ENCODE data around the gene SYNPO2.
A peak's percentile ranks its signal among the peaks of the same experiment; 100 is the strongest.

Gene SYNPO2

DNA sequence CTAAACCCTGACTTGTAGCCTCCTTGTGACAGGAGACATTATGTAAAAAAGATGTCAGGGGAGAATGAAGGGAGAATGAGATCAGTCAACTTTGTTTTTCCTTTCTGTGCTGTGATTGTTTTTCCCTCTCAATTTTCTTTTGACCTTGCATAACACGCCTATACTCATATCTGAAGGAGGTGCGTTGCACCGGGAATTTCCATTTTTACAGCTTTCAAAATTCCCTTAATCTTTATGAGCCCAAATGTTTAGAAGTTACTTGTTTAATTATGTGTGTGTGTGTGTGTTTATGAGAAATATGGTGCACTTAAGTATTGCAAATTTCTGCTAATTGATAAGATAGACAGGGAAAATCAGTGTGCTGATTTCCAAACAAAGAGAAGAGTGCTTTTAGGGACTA is 21.6 kb downstream of the SYNPO2 start:
- H3K9me3 ChIP-seq (ENCODE audit: control insufficient read depth, low read length): no peaks in the 10 kb centered on the region
- H2AFZ ChIP-seq (ENCODE audit: low read depth, low read length): no peak overlapping the region
- no peak overlapping the region for H2BK12ac ChIP-seq (ENCODE audit: low read length in 2 of 2)
- H3K14ac ChIP-seq (ENCODE audit: low read length in 2 of 2): no peak overlapping the region
- H3K4me3 ChIP-seq (ENCODE audit: insufficient read depth in 1 of 2, low read depth in 1 of 2, low read length in 2 of 2): no peak overlapping the region
- no peak overlapping the region for H3K9ac ChIP-seq (ENCODE audit: low read length)
- H2BK120ac ChIP-seq (ENCODE audit: low read depth, low read length): no peak overlapping the region
- no peak overlapping the region for H3K23ac ChIP-seq (ENCODE audit: low read length in 2 of 2)
- WGBS: 100% methylated on average over 3 of the region's 3 CpGs
- no peak overlapping the region for H3K4me2 ChIP-seq (ENCODE audit: low read length, poor library complexity, severe bottlenecking)
- no peaks in the 10 kb centered on the region for H3K27me3 ChIP-seq (ENCODE audit: control insufficient read depth in 1 of 2, insufficient read depth in 1 of 2, low read length in 2 of 2)
- H3K79me1 ChIP-seq (replicated peaks; ENCODE audit: low read length, poor library complexity, severe bottlenecking): no peaks in the 10 kb centered on the region
- no peak overlapping the region for H2BK5ac ChIP-seq (ENCODE audit: low read depth, low read length, poor library complexity, severe bottlenecking)
- no peak for DNase-seq
- no peak overlapping the region for H3K4ac ChIP-seq (ENCODE audit: low read depth in 1 of 2, low read length in 2 of 2)
- H3K18ac ChIP-seq (ENCODE audit: low read depth in 1 of 2, low read length in 2 of 2): no peak overlapping the region
- H4K91ac ChIP-seq (ENCODE audit: low read length): no peak overlapping the region
- no peaks in the 10 kb centered on the region for H3K36me3 ChIP-seq (ENCODE audit: control insufficient read depth in 1 of 2, insufficient read depth in 2 of 2, low read depth in 1 of 2, low read length in 2 of 2)
- H3K27ac ChIP-seq (ENCODE audit: low read length, poor library complexity, severe bottlenecking): no peak overlapping the region
- no peak overlapping the region for H4K8ac ChIP-seq (ENCODE audit: low read length)
- no peak overlapping the region for H2BK15ac ChIP-seq (ENCODE audit: low read depth, poor library complexity, severe bottlenecking)
- no peak overlapping the region for H2AK5ac ChIP-seq (ENCODE audit: low read length, severe bottlenecking)
- peaks cover 3% of the 10 kb centered on the region for H3K4me1 ChIP-seq (ENCODE audit: control insufficient read depth, insufficient read depth, low read depth, low read length)

DNA sequence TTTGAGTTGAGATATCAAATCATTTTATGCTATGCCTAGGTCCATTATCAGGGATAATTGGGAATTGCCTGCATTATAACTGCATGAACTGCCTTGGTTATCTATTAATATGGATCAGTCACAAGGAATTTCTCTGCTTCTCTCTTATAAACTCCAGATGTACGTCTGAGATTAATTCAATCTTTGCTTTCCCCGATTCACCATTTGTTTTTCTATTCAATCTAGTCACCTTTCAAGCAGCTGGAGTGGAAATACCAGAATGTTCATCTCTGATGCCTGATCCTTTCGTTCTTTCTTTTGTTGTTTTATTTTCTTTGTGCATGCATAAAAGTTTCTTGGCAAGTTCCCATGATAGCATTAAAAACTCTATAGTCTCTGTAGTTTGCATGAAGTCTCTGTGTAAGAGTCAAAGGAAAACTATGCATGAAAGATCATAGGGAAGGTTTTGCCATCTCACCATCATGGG is 22.6 kb downstream of the SYNPO2 start:
- no peaks in the 10 kb centered on the region for H3K79me1 ChIP-seq (replicated peaks; ENCODE audit: low read length, poor library complexity, severe bottlenecking)

DNA sequence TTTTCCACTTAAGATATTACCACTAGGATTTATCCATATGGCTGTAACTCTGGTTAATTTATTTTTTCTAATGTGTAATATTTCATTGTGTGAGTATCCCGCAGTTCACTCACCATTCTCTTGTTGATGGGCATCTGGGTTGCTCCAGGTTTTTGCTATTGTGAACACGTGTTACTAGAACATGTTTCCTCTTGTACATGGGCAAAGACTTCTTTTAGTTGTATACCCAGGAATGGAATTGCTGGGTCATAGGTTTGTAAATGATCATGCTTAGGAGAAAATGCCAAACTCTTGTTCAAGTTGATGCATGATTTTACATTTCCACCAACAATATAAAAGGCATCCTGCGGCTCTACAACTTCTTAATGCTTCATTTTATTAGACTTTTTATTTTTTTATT is 26.8 kb downstream of the SYNPO2 start:
- Histone ChIP-seq H3K4me2 (ENCODE audit: low read length, poor library complexity, severe bottlenecking) (no peak overlapping the region), H2AFZ (ENCODE audit: low read depth, low read length) (no peak overlapping the region)
- 97% methylated on average over 2 of the region's 3 CpGs for WGBS

More for the DNA sequence above, 22.6 kb downstream of the SYNPO2 start:
- Histone ChIP-seq H3K9me3 (ENCODE audit: control insufficient read depth, low read length) (no peaks in the 10 kb centered on the region), H4K8ac (ENCODE audit: low read length) (no peak overlapping the region), H3K4ac (ENCODE audit: low read depth in 1 of 2, low read length in 2 of 2) (no peak overlapping the region), H3K18ac (ENCODE audit: low read depth in 1 of 2, low read length in 2 of 2) (no peak overlapping the region), H3K14ac (ENCODE audit: low read length in 2 of 2) (no peak overlapping the region), H3K27ac (ENCODE audit: low read length, poor library complexity, severe bottlenecking) (peak overlapping the region; percentile 77), H2BK120ac (ENCODE audit: low read depth, low read length) (no peak overlapping the region), H3K4me1 (ENCODE audit: control insufficient read depth, insufficient read depth, low read depth, low read length) (peaks cover 3% of the 10 kb centered on the region), H2BK15ac (ENCODE audit: low read depth, poor library complexity, severe bottlenecking) (no peak overlapping the region), H3K9ac (ENCODE audit: low read length) (no peak overlapping the region), H3K4me3 (ENCODE audit: insufficient read depth in 1 of 2, low read depth in 1 of 2, low read length in 2 of 2) (no peak overlapping the region), H2AFZ (ENCODE audit: low read depth, low read length) (no peak overlapping the region), H3K23ac (ENCODE audit: low read length in 2 of 2) (no peak overlapping the region), H3K4me2 (ENCODE audit: low read length, poor library complexity, severe bottlenecking) (peak overlapping the region; percentile 22), H3K27me3 (ENCODE audit: control insufficient read depth in 1 of 2, insufficient read depth in 1 of 2, low read length in 2 of 2) (no peaks in the 10 kb centered on the region), H4K91ac (ENCODE audit: low read length) (no peak overlapping the region), H2AK5ac (ENCODE audit: low read length, severe bottlenecking) (no peak overlapping the region), H2BK12ac (ENCODE audit: low read length in 2 of 2) (no peak overlapping the region), H3K36me3 (ENCODE audit: control insufficient read depth in 1 of 2, insufficient read depth in 2 of 2, low read depth in 1 of 2, low read length in 2 of 2) (no peaks in the 10 kb centered on the region), H2BK5ac (ENCODE audit: low read depth, low read length, poor library complexity, severe bottlenecking) (no peak overlapping the region)
- DNase-seq: no peak
- 88% methylated on average over 3 of the region's 3 CpGs for WGBS

DNA sequence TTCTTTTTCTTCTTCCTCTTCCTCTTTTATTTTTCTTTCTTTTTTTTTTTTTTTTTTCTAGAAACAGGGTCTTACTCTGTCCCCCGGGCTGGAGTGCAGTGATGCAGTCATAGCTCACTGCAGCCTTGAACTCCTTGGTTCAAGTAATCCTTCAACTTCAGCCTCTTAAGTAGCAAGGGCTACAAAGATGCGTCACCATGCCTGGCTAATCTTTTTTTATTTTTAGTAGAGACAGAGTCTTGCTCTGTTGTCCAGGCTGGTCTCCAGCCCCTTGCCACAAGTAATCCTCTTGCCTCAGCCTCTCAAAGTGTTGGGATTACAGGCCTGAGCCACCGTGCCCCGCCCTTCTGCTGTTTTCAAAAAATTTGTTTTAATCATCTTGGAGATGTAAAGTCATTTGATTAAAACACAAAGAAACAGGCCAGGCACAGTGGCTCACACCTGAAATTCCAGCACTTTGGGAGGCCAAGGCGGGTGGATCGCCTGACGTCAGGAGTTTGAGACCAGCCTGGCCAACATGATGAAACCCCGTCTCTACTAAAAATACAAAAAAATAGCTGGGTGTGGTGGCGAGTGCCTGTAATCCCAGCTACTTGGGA is 28.1 kb downstream of the SYNPO2 start:
- H3K79me1 ChIP-seq (replicated peaks; ENCODE audit: low read length, poor library complexity, severe bottlenecking): no peaks in the 10 kb centered on the region
- H3K4ac ChIP-seq (ENCODE audit: low read depth in 1 of 2, low read length in 2 of 2): no peak overlapping the region
- no peak overlapping the region for H3K4me3 ChIP-seq (ENCODE audit: insufficient read depth in 1 of 2, low read depth in 1 of 2, low read length in 2 of 2)
- H4K8ac ChIP-seq (ENCODE audit: low read length): no peak overlapping the region
- no peak overlapping the region for H3K4me2 ChIP-seq (ENCODE audit: low read length, poor library complexity, severe bottlenecking)
- no peak overlapping the region for H3K27ac ChIP-seq (ENCODE audit: low read length, poor library complexity, severe bottlenecking)
- no peak overlapping the region for H2BK12ac ChIP-seq (ENCODE audit: low read length in 2 of 2)
- H2BK120ac ChIP-seq (ENCODE audit: low read depth, low read length): no peak overlapping the region
- H3K23ac ChIP-seq (ENCODE audit: low read length in 2 of 2): no peak overlapping the region
- peaks cover 4% of the 10 kb centered on the region for H3K4me1 ChIP-seq (ENCODE audit: control insufficient read depth, insufficient read depth, low read depth, low read length)
- no peak overlapping the region for H3K18ac ChIP-seq (ENCODE audit: low read depth in 1 of 2, low read length in 2 of 2)
- no peaks in the 10 kb centered on the region for H3K27me3 ChIP-seq (ENCODE audit: control insufficient read depth in 1 of 2, insufficient read depth in 1 of 2, low read length in 2 of 2)
- H2BK15ac ChIP-seq (ENCODE audit: low read depth, poor library complexity, severe bottlenecking): no peak overlapping the region
- no peak overlapping the region for H2AFZ ChIP-seq (ENCODE audit: low read depth, low read length)
- no peaks in the 10 kb centered on the region for H3K36me3 ChIP-seq (ENCODE audit: control insufficient read depth in 1 of 2, insufficient read depth in 2 of 2, low read depth in 1 of 2, low read length in 2 of 2)
- H3K9ac ChIP-seq (ENCODE audit: low read length): no peak overlapping the region
- no peaks in the 10 kb centered on the region for H3K9me3 ChIP-seq (ENCODE audit: control insufficient read depth, low read length)
- H4K91ac ChIP-seq (ENCODE audit: low read length): no peak overlapping the region
- H2AK5ac ChIP-seq (ENCODE audit: low read length, severe bottlenecking): peak overlapping the region; percentile 7
- 85% methylated on average over 6 of the region's 9 CpGs for WGBS
- no peak overlapping the region for H3K14ac ChIP-seq (ENCODE audit: low read length in 2 of 2)
- H2BK5ac ChIP-seq (ENCODE audit: low read depth, low read length, poor library complexity, severe bottlenecking): no peak overlapping the region
- peak; percentile 34 for DNase-seq

More for the DNA sequence above, 26.8 kb downstream of the SYNPO2 start:
- no peak overlapping the region for H3K18ac ChIP-seq (ENCODE audit: low read depth in 1 of 2, low read length in 2 of 2)
- no peak overlapping the region for H3K4ac ChIP-seq (ENCODE audit: low read depth in 1 of 2, low read length in 2 of 2)
- H4K91ac ChIP-seq (ENCODE audit: low read length): no peak overlapping the region
- peaks cover 4% of the 10 kb centered on the region for H3K4me1 ChIP-seq (ENCODE audit: control insufficient read depth, insufficient read depth, low read depth, low read length)
- H3K36me3 ChIP-seq (ENCODE audit: control insufficient read depth in 1 of 2, insufficient read depth in 2 of 2, low read depth in 1 of 2, low read length in 2 of 2): no peaks in the 10 kb centered on the region
- no peak overlapping the region for H3K27ac ChIP-seq (ENCODE audit: low read length, poor library complexity, severe bottlenecking)
- H3K79me1 ChIP-seq (replicated peaks; ENCODE audit: low read length, poor library complexity, severe bottlenecking): no peaks in the 10 kb centered on the region
- H3K23ac ChIP-seq (ENCODE audit: low read length in 2 of 2): no peak overlapping the region
- H2BK120ac ChIP-seq (ENCODE audit: low read depth, low read length): no peak overlapping the region
- H4K8ac ChIP-seq (ENCODE audit: low read length): no peak overlapping the region
- DNase-seq: no peak
- H2BK15ac ChIP-seq (ENCODE audit: low read depth, poor library complexity, severe bottlenecking): no peak overlapping the region
- H3K9ac ChIP-seq (ENCODE audit: low read length): no peak overlapping the region
- no peak overlapping the region for H2BK5ac ChIP-seq (ENCODE audit: low read depth, low read length, poor library complexity, severe bottlenecking)
- H3K9me3 ChIP-seq (ENCODE audit: control insufficient read depth, low read length): no peaks in the 10 kb centered on the region
- H3K14ac ChIP-seq (ENCODE audit: low read length in 2 of 2): no peak overlapping the region
- no peaks in the 10 kb centered on the region for H3K27me3 ChIP-seq (ENCODE audit: control insufficient read depth in 1 of 2, insufficient read depth in 1 of 2, low read length in 2 of 2)
- H3K4me3 ChIP-seq (ENCODE audit: insufficient read depth in 1 of 2, low read depth in 1 of 2, low read length in 2 of 2): no peak overlapping the region
- H2AK5ac ChIP-seq (ENCODE audit: low read length, severe bottlenecking): no peak overlapping the region
- H2BK12ac ChIP-seq (ENCODE audit: low read length in 2 of 2): no peak overlapping the region

Data from mesenchymal stem cell (in vitro differentiated cells and primary cell).